Endothelial cell of umbilical vein (primary cell): ENCODE results near the gene NUB1. TPM values are rescaled to one million over a fixed set of nuclear protein-coding genes. Genes with fewer than 3 reads are reported as not detected.

Experiments
- BruUV-seq: library from RNA; stranded (reverse); fragments of 400-500 nt; replicated peaks from 2 replicates; lab custom pipeline; 2021; lab: Mats Ljungman, UMichigan
- CTCF ChIA-PET: fragments of 300-600, 350-600 bp; sonication (Branson Sonifier 250); formaldehyde crosslinking; loops from one replicate; lab custom pipeline; 2021; ENCODE audit warnings: antibody characterized with exemption, inconsistent platforms; lab: Charles Lee
- POLR2A ChIA-PET: fragments of 300-600, 350-600 bp; sonication (Branson Sonifier 250); formaldehyde crosslinking; loops from one replicate; lab custom pipeline; 2021; ENCODE audit warnings: antibody characterized with exemption, inconsistent platforms; lab: Charles Lee
- DNase-seq: peaks from one replicate; pipeline ENCODE4 v3.0.0-alpha.2; 2011; ENCODE audit warnings: low read depth, low spot score
- FAIRE-seq: peaks from 2 replicates; lab custom pipeline; 2011; peaks lifted over from hg19 to GRCh38; lab: Jason Lieb, UNC
- H2AFZ ChIP-seq: 2 replicates; pipeline ENCODE4 v1.6.0; 2012; ENCODE audit warnings: low read depth, low read length, control low read depth, inconsistent platforms
- H3K27ac ChIP-seq: 2 replicates; pipeline ENCODE4 v1.5.1; 2011; ENCODE audit warnings: low read depth, mild to moderate bottlenecking, control low read depth, low read length, moderate library complexity; ENCODE audit not compliant: insufficient read depth
- H3K27me3 ChIP-seq, 2 experiments: 2 replicates each; pipeline versions ENCODE4 v1.6.0 to v1.6.1; 2011; ENCODE audit warnings: low read length in 2 of 2, mixed read lengths in 1 of 2; ENCODE audit not compliant: control insufficient read depth in 2 of 2, insufficient read depth in 2 of 2
- H3K36me3 ChIP-seq, 2 experiments: 2 replicates in 1 of 2; 3 replicates in 1 of 2; pipeline ENCODE4 v1.5.1; 2011; ENCODE audit warnings: low read length in 2 of 2, mild to moderate bottlenecking in 1 of 2, moderate library complexity in 1 of 2; ENCODE audit not compliant: control insufficient read depth in 2 of 2, insufficient read depth in 2 of 2; ENCODE audit errors: extremely low read depth in 1 of 2
- H3K4me1 ChIP-seq: 3 replicates; pipeline ENCODE4 v1.5.1; 2011; ENCODE audit warnings: mild to moderate bottlenecking, low read length; ENCODE audit not compliant: control insufficient read depth, insufficient read depth; ENCODE audit errors: extremely low read depth
- H3K4me2 ChIP-seq: 2 replicates; pipeline ENCODE4 v1.6.1; 2011; ENCODE audit warnings: low read length, control low read depth, mixed read lengths; ENCODE audit not compliant: insufficient read depth
- H3K4me3 ChIP-seq, 3 experiments: fragments of 200-600 bp in 1 of 3; sonication (generic), shearing (Covaris generic) in 1 of 3; replicated peaks in 1 of 3; 2 replicates each; pipeline ENCODE4 v1.5.1; 2011 to 2016; ENCODE audit warnings: control low read depth in 3 of 3, low read length in 3 of 3, mild to moderate bottlenecking in 2 of 3, inconsistent platforms in 1 of 3, low read depth in 1 of 3, moderate library complexity in 1 of 3; ENCODE audit not compliant: insufficient read depth in 1 of 3
- H3K79me2 ChIP-seq: 2 replicates; pipeline ENCODE4 v1.6.0; 2012; ENCODE audit warnings: low read length, inconsistent platforms; ENCODE audit not compliant: control insufficient read depth, insufficient read depth
- H3K9ac ChIP-seq: replicated peaks from 2 replicates; pipeline ENCODE3; 2011; ENCODE audit warnings: low read length, control low read depth; ENCODE audit not compliant: insufficient read depth; ENCODE audit errors: extremely low read depth
- H3K9me1 ChIP-seq: replicated peaks from 3 replicates; pipeline ENCODE4 v1.6.0; 2011; ENCODE audit warnings: mild to moderate bottlenecking, low read length; ENCODE audit not compliant: control insufficient read depth, insufficient read depth; ENCODE audit errors: extremely low read depth
- H3K9me3 ChIP-seq: replicated peaks from 2 replicates; pipeline ENCODE4 v1.5.1; 2012; ENCODE audit warnings: low read length, inconsistent platforms; ENCODE audit not compliant: control insufficient read depth, insufficient read depth
- H4K20me1 ChIP-seq: replicated peaks from 2 replicates; pipeline ENCODE3; 2011; ENCODE audit warnings: mild to moderate bottlenecking, low read length; ENCODE audit not compliant: control insufficient read depth, insufficient read depth; ENCODE audit errors: extremely low read depth
- EZH2 ChIP-seq: IDR thresholded peaks from 2 replicates; pipeline ENCODE4 v1.6.1; 2012; ENCODE audit warnings: borderline replicate concordance, low read depth, mild to moderate bottlenecking, moderate library complexity, low read length, inconsistent platforms; ENCODE audit not compliant: severe bottlenecking
- FOS ChIP-seq: IDR thresholded peaks from 2 replicates; pipeline ENCODE4 v1.6.1; 2011; ENCODE audit warnings: mild to moderate bottlenecking, low read length, moderate library complexity, borderline replicate concordance; ENCODE audit not compliant: insufficient read depth
- GATA2 ChIP-seq: IDR thresholded peaks from 2 replicates; pipeline ENCODE4 v1.7.0; 2011; ENCODE audit warnings: low read depth, mild to moderate bottlenecking, moderate library complexity, mixed read lengths, low read length; ENCODE audit not compliant: insufficient read length, insufficient read depth
- JUN ChIP-seq: IDR thresholded peaks from 2 replicates; pipeline ENCODE4 v1.6.1; 2011; ENCODE audit warnings: borderline replicate concordance, low read depth; ENCODE audit not compliant: insufficient read length, insufficient read depth
- MAX ChIP-seq: IDR thresholded peaks from 2 replicates; pipeline ENCODE4 v1.6.1; 2011; ENCODE audit not compliant: insufficient read depth, insufficient read length
- MYC ChIP-seq: IDR thresholded peaks from one replicate; pipeline ENCODE4 v1.6.1; 2011; ENCODE audit warnings: mild to moderate bottlenecking, low read depth, low read length
- POLR2A ChIP-seq: IDR thresholded peaks from 2 replicates; pipeline ENCODE4 v1.6.1; 2012; ENCODE audit warnings: low read depth, mild to moderate bottlenecking, control low read depth, low read length
- POLR2AphosphoS5 ChIP-seq: IDR thresholded peaks from 2 replicates; pipeline ENCODE4 v1.6.1; 2012; ENCODE audit warnings: low read depth, mild to moderate bottlenecking, control low read depth, low read length, moderate library complexity; ENCODE audit not compliant: insufficient read depth
- dilution Hi-C: fragments of 300-500 bp; cut with MboI; formaldehyde crosslinking; loops from one replicate; pipeline ENCODE4 v1.15.0; 2019; ENCODE audit warnings: low sequenced_read_pairs; ENCODE audit not compliant: extremely low pct_ligation_motif_present
- intact Hi-C: fragments of 100-400 bp; cut with micrococcal nuclease; formaldehyde crosslinking; loops from one replicate; pipeline ENCODE4 v1.10.0; 2022
- polyA plus RNA-seq, 4 experiments: library from polyadenylated mRNA; depleted of rRNA in 3 of 4; stranded (reverse) in 3 of 4; unstranded in 1 of 4; fragments of >200 nt; gene quantifications; 2 replicates each; pipeline versions ENCODE4 v1.2.1 to v1.2.3, GENCODE V29; 2011 to 2012; ENCODE audit warnings: missing spikeins in 1 of 4
- total RNA-seq: library from RNA; stranded (reverse); gene quantifications from 2 replicates; pipeline ENCODE4 v1.2.3, GENCODE V29; 2021
- TF ChIP-seq, protein P1 (sequence below), 2 donors: IDR thresholded peaks; 1 replicate in 1 of 2; 2 replicates in 1 of 2; pipeline ENCODE4 v1.5.1; 2011; ENCODE audit warnings: low read length in 2 of 2, mild to moderate bottlenecking in 2 of 2, moderate library complexity in 2 of 2, control low read depth in 1 of 2, inconsistent platforms in 1 of 2, low read depth in 1 of 2; ENCODE audit not compliant: insufficient read depth in 1 of 2; ENCODE audit errors: extremely low read depth in 1 of 2

NUB1 gene
- total and polyA plus RNA-seq, 2 donors (not counting 3 experiments of a cell fraction or from before 2014, with no cell fraction given): 28.0 to 46.2 TPM

- Histone ChIP-seq H3K4me3 (no peak overlapping the region), H4K20me1 (no peaks in the 10 kb centered on the region), H3K9me3 (no peaks in the 10 kb centered on the region), H3K9ac (no peak overlapping the region), H3K27ac (no peak overlapping the region), H3K9me1 (no peaks in the 10 kb centered on the region), H3K36me3 (peaks cover 0 to 23% of the 10 kb centered on the region in 2 experiments), H2AFZ (no peak overlapping the region), H3K27me3 (peaks cover 6 to 13% of the 10 kb centered on the region in 2 experiments), H3K4me2 (no peak overlapping the region), H3K4me1 (no peaks in the 10 kb centered on the region), H3K79me2 (no peaks in the 10 kb centered on the region)
- TF ChIP-seq, protein P1, sequence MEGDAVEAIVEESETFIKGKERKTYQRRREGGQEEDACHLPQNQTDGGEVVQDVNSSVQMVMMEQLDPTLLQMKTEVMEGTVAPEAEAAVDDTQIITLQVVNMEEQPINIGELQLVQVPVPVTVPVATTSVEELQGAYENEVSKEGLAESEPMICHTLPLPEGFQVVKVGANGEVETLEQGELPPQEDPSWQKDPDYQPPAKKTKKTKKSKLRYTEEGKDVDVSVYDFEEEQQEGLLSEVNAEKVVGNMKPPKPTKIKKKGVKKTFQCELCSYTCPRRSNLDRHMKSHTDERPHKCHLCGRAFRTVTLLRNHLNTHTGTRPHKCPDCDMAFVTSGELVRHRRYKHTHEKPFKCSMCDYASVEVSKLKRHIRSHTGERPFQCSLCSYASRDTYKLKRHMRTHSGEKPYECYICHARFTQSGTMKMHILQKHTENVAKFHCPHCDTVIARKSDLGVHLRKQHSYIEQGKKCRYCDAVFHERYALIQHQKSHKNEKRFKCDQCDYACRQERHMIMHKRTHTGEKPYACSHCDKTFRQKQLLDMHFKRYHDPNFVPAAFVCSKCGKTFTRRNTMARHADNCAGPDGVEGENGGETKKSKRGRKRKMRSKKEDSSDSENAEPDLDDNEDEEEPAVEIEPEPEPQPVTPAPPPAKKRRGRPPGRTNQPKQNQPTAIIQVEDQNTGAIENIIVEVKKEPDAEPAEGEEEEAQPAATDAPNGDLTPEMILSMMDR (IDR thresholded peaks at IDR 0.05; ENCODE audit: extremely low read depth in 1 of 2, insufficient read depth in 1 of 2, low read depth in 1 of 2, low read length in 2 of 2): no peak
- intact Hi-C loops (no loop called here), dilution Hi-C loops (no loop called here)
- ChIA-PET CTCF (interaction anchor here (0.7 kb wide), 1 partner anchor 71 kb away, joined by 3 read pairs; no protein-coding TSS in a partner anchor), POLR2A (no interaction called here)
- DNase-seq (no peak), FAIRE-seq (no peak)
- no TSS peak for BruUV-seq
These were observed 35.8 kb downstream of the NUB1 start for GRCh38 chr7:151377406-151377805.

GRCh38 chr7:151378011-151378410 lies 36.4 kb downstream of the NUB1 start:
- no peak for DNase-seq
- Histone ChIP-seq H3K4me1 (no peaks in the 10 kb centered on the region), H3K27ac (no peak overlapping the region), H3K36me3 (peaks cover 0 to 23% of the 10 kb centered on the region in 2 experiments), H3K9me1 (no peaks in the 10 kb centered on the region), H4K20me1 (no peaks in the 10 kb centered on the region), H3K4me3 (no peak overlapping the region), H3K27me3 (peaks cover 11 to 18% of the 10 kb centered on the region in 2 experiments), H3K9ac (no peak overlapping the region), H3K9me3 (no peaks in the 10 kb centered on the region), H3K79me2 (no peaks in the 10 kb centered on the region), H2AFZ (no peak overlapping the region), H3K4me2 (no peak overlapping the region)
- CTCF ChIA-PET: interaction anchor here (0.6 to 0.8 kb wide), 2 partner anchors 13 to 70 kb away, joined by 3 read pairs; no protein-coding TSS in a partner anchor
- TSS peak; percentile 59 for BruUV-seq
- dilution Hi-C loops (no loop called here), intact Hi-C loops (no loop called here)
- no peak for TF ChIP-seq MAX
- TF ChIP-seq POLR2A: no peak
- TF ChIP-seq POLR2AphosphoS5: no peak
- TF ChIP-seq, protein P1 (IDR thresholded peaks at IDR 0.05; ENCODE audit: extremely low read depth in 1 of 2, insufficient read depth in 1 of 2, low read depth in 1 of 2, low read length in 2 of 2): no peak
- TF ChIP-seq FOS: no peak
- TF ChIP-seq JUN: no peak
- no peak for TF ChIP-seq MYC
- no peak for TF ChIP-seq GATA2
- TF ChIP-seq EZH2: no peak
- no peak for FAIRE-seq
- POLR2A ChIA-PET: no interaction called here
